Measurements from ENCODE around the gene RALGAPA2. TPM values are rescaled to one million over a fixed set of nuclear protein-coding genes. Genes with fewer than 3 reads are reported as not detected.

Gene RALGAPA2
- total RNA-seq, 1 experiment from 2014 or later: 10.8 TPM

DNA sequence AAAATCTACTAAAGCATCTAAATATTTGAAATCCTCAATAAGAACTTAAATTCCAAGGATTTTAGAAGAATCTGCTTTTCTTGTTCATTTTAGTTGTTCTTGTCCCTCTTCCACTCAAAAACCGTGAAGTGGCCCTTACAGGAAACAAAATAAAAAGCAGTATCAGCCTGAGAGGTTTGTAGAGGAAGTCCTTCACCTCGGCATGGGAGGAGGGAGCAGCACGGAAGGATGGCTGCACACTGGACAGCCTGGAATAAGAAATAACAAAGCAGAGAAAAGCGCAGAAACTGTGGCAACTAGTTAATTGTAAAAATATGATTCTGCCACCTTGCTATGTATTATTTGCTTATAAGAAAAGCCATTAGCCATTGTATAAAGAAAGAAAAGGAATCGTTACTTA lies 46.1 kb downstream of the RALGAPA2 start (continued):
- TF ChIP-seq, protein P1, sequence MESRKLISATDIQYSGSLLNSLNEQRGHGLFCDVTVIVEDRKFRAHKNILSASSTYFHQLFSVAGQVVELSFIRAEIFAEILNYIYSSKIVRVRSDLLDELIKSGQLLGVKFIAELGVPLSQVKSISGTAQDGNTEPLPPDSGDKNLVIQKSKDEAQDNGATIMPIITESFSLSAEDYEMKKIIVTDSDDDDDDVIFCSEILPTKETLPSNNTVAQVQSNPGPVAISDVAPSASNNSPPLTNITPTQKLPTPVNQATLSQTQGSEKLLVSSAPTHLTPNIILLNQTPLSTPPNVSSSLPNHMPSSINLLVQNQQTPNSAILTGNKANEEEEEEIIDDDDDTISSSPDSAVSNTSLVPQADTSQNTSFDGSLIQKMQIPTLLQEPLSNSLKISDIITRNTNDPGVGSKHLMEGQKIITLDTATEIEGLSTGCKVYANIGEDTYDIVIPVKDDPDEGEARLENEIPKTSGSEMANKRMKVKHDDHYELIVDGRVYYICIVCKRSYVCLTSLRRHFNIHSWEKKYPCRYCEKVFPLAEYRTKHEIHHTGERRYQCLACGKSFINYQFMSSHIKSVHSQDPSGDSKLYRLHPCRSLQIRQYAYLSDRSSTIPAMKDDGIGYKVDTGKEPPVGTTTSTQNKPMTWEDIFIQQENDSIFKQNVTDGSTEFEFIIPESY (IDR thresholded peaks at IDR 0.05; ENCODE audit: extremely low read depth, insufficient replicate concordance, low read length): no peak
- TF ChIP-seq EGR1 (IDR thresholded peaks at IDR 0.05; ENCODE audit: low read depth): no peak
- TF ChIP-seq, protein P2, sequence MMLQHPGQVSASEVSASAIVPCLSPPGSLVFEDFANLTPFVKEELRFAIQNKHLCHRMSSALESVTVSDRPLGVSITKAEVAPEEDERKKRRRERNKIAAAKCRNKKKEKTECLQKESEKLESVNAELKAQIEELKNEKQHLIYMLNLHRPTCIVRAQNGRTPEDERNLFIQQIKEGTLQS (IDR thresholded peaks at IDR 0.05): no peak
- TF ChIP-seq SRF (IDR thresholded peaks at IDR 0.05; ENCODE audit: low read depth): no peak
- TF ChIP-seq ZNF274 (IDR thresholded peaks at IDR 0.05; ENCODE audit: low read depth, low read length): no peak
- TF ChIP-seq JUND (IDR thresholded peaks at IDR 0.05): no peak
- no peak for TF ChIP-seq ZFX (IDR thresholded peaks at IDR 0.05)

DNA sequence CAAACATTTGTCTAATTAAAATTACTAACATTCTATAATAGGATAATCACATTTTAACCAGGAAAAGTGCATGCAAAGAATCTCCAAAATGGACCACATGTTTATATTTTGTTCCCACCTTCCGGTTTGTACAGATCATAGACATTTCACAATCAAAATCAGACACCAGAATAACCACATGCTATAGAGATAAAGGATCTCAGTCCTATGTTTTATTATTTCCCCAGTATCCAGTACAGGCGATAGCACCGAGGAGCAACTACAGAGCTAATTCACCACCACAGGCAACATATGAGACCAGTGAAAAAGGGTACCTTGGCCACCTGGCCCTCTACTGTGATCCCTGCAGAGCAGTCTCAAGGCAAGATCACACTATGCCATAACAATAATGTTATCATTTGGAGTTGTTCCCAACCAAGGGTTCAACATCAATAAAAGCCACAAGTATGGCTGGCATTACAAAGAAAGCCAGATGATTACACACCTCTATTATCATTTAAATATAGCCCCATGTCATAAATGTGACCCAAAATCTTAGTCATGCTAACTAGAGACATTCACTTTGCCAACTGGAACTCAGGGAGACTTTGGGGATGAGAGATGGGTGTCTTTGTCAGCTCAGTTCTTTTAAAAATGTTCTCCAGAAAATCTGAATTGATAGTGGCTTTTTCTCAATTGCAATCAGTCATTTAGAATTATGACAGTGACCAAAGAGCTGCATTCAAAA lies 46.7 kb downstream of the RALGAPA2 start:
- no peak overlapping the region for H2AFZ ChIP-seq (ENCODE audit: low read depth, low read length, poor library complexity, severe bottlenecking)
- no peak overlapping the region for H3K4me3 ChIP-seq (replicated peaks in 1 of 2; ENCODE audit: low read depth in 1 of 2, low read length in 2 of 2)
- DNase-seq (ENCODE audit: low read depth, low spot score): no peak
- POLR2A ChIA-PET: no interaction called here
- H3K4me1 ChIP-seq (ENCODE audit: control insufficient read depth in 1 of 2, insufficient read depth in 2 of 2, low read length in 2 of 2): no peaks in the 10 kb centered on the region
- CTCF ChIA-PET: interaction anchor here (1.2 to 2.1 kb wide), 3 partner anchors 154 to 161 kb away, joined by 3 to 10 read pairs (median 4); no protein-coding TSS in a partner anchor
- RAD21 ChIA-PET (ENCODE audit: low non-redundant PET in 1 of 2, low total read pairs in 2 of 2, uncharacterized antibody in 2 of 2, unreplicated experiment in 2 of 2): no interaction called here
- ATAC-seq: no peak
- H3K27ac ChIP-seq (ENCODE audit: low read depth, low read length): no peak overlapping the region
- no peaks in the 10 kb centered on the region for H3K27me3 ChIP-seq (ENCODE audit: insufficient read depth, low read length)
- no peaks in the 10 kb centered on the region for H4K20me1 ChIP-seq (ENCODE audit: insufficient read depth)
- H3K9ac ChIP-seq (ENCODE audit: low read length): no peak overlapping the region
- no peaks in the 10 kb centered on the region for H3K9me3 ChIP-seq (ENCODE audit: control insufficient read depth in 1 of 2, insufficient read depth in 1 of 2, low read depth in 1 of 2, low read length in 2 of 2)
- no peaks in the 10 kb centered on the region for H3K9me2 ChIP-seq (ENCODE audit: insufficient read depth)
- H3K79me2 ChIP-seq (ENCODE audit: insufficient read depth, low read length): no peaks in the 10 kb centered on the region
- no peaks in the 10 kb centered on the region for H3K36me3 ChIP-seq (ENCODE audit: control insufficient read depth in 1 of 2, insufficient read depth in 2 of 2, low read length in 2 of 2)
- no TSS peak for BruUV-seq (replicated peaks)
- no peak overlapping the region for H3K4me2 ChIP-seq (ENCODE audit: low read length)
- intact Hi-C loops (cut with micrococcal nuclease): loop anchor here (10.0 kb wide), 1 partner anchor 839 kb away; no protein-coding TSS in a partner anchor
- TF ChIP-seq SP1 (IDR thresholded peaks at IDR 0.05; ENCODE audit: low read depth) (no peak), RAD21 (IDR thresholded peaks at IDR 0.05; ENCODE audit: low read depth) (no peak), TCF7L2 (IDR thresholded peaks at IDR 0.05; ENCODE audit: borderline replicate concordance, extremely low read depth, insufficient read depth, insufficient read length) (no peak), ZFX (IDR thresholded peaks at IDR 0.05) (no peak), POLR2A (IDR thresholded peaks at IDR 0.05; ENCODE audit: borderline replicate concordance, extremely low read depth, insufficient read depth, insufficient read length) (no peak), CEBPB (IDR thresholded peaks at IDR 0.05; ENCODE audit: low read depth) (no peak), YY1 (IDR thresholded peaks at IDR 0.05; ENCODE audit: extremely low read depth, insufficient replicate concordance, low read depth, low read length) (no peak), JUND (IDR thresholded peaks at IDR 0.05) (no peak), POLR2AphosphoS5 (IDR thresholded peaks at IDR 0.05; ENCODE audit: low read depth, low read length) (no peak)
- TF ChIP-seq, protein P3, sequence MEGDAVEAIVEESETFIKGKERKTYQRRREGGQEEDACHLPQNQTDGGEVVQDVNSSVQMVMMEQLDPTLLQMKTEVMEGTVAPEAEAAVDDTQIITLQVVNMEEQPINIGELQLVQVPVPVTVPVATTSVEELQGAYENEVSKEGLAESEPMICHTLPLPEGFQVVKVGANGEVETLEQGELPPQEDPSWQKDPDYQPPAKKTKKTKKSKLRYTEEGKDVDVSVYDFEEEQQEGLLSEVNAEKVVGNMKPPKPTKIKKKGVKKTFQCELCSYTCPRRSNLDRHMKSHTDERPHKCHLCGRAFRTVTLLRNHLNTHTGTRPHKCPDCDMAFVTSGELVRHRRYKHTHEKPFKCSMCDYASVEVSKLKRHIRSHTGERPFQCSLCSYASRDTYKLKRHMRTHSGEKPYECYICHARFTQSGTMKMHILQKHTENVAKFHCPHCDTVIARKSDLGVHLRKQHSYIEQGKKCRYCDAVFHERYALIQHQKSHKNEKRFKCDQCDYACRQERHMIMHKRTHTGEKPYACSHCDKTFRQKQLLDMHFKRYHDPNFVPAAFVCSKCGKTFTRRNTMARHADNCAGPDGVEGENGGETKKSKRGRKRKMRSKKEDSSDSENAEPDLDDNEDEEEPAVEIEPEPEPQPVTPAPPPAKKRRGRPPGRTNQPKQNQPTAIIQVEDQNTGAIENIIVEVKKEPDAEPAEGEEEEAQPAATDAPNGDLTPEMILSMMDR (IDR thresholded peaks at IDR 0.05 in 2 of 3, conservative IDR thresholded peaks at IDR 0.05 in 1 of 3; ENCODE audit: borderline replicate concordance in 1 of 3, insufficient read depth in 1 of 3, low read depth in 2 of 3, low read length in 2 of 3): no peak
- TF ChIP-seq, protein P1 (IDR thresholded peaks at IDR 0.05; ENCODE audit: extremely low read depth, insufficient replicate concordance, low read length): no peak
- TF ChIP-seq, protein P2 (IDR thresholded peaks at IDR 0.05): no peak

All from HCT116 (cell line).